K562 (cell line): Measurements from ENCODE around the gene OR52A5. TPM values are rescaled to one million over a fixed set of nuclear protein-coding genes. Genes with fewer than 3 reads are reported as not detected.

Experiments used
- ATAC-seq: fragments of 200-7000 bp; cut with Tn5 transposase; 3 replicates; pipeline ENCODE4 v1.9.1; 2020; ENCODE audit warnings: moderate library complexity
- BruUV-seq: library from RNA; stranded (reverse); fragments of 400-500 nt; replicated peaks from 2 replicates; lab custom pipeline; 2021; lab: Mats Ljungman, UMichigan
- CTCF ChIA-PET: fragments of 300-600 bp; formaldehyde crosslinking; extraction: SDS; loops from one replicate; lab custom pipeline; 2021; ENCODE audit warnings: low intra/inter-chr PET ratio; lab: Yijun Ruan, JAX
- POLR2A ChIA-PET: fragments of 300-600, 350-650 bp; sonication (Branson Sonifier 250); formaldehyde crosslinking; extraction: SDS; loops from one replicate; lab custom pipeline; 2021; ENCODE audit warnings: antibody characterized with exemption, inconsistent platforms; lab: Yijun Ruan, JAX
- DNase-seq, 4 experiments: peaks; one replicate each; pipeline versions ENCODE4 v3.0.0 to v3.0.0-alpha.2; 2011 to 2018; ENCODE audit warnings: low spot score in 3 of 4, mixed read lengths in 3 of 4; ENCODE audit errors: extremely low read depth in 1 of 4
- FAIRE-seq: peaks from 2 replicates; lab custom pipeline; 2011; peaks lifted over from hg19 to GRCh38; lab: Jason Lieb, UNC
- H2AFZ ChIP-seq: 2 replicates; pipeline ENCODE4 v1.6.0; 2011; ENCODE audit warnings: low read depth, low read length, control low read depth, inconsistent platforms
- H3K27ac ChIP-seq: fragments of 200-600 bp; 3 replicates; pipeline ENCODE4 v1.8.0; 2011; ENCODE audit warnings: low read depth, mild to moderate bottlenecking, control low read depth, inconsistent platforms, low read length, moderate library complexity, mixed read lengths; ENCODE audit errors: extremely low read depth
- H3K27me3 ChIP-seq, 2 experiments: fragments of 300-600 bp in 1 of 2; 2 replicates in 1 of 2; 3 replicates in 1 of 2; pipeline versions ENCODE4 v1.6.0 to v1.8.0; 2011; ENCODE audit warnings: inconsistent platforms in 2 of 2, low read length in 2 of 2, mild to moderate bottlenecking in 1 of 2, mixed read lengths in 1 of 2, moderate library complexity in 1 of 2; ENCODE audit not compliant: control insufficient read depth in 2 of 2, insufficient read depth in 2 of 2
- H3K36me3 ChIP-seq: fragments of 300-600 bp; 3 replicates; pipeline ENCODE4 v1.8.0; 2011; ENCODE audit warnings: mild to moderate bottlenecking, low read length, inconsistent platforms; ENCODE audit not compliant: control insufficient read depth, insufficient read depth
- H3K4me1 ChIP-seq, 2 experiments: fragments of 200-600 bp in 1 of 2; replicated peaks in 1 of 2; 2 replicates in 1 of 2; 3 replicates in 1 of 2; pipeline versions ENCODE4 v1.5.1 to v1.8.0; 2011; ENCODE audit warnings: inconsistent platforms in 2 of 2, low read length in 2 of 2, mild to moderate bottlenecking in 1 of 2, mixed read lengths in 1 of 2, moderate library complexity in 1 of 2; ENCODE audit not compliant: control insufficient read depth in 2 of 2, insufficient read depth in 2 of 2
- H3K4me2 ChIP-seq: 2 replicates; pipeline ENCODE4 v1.6.1; 2011; ENCODE audit warnings: low read length, control low read depth, inconsistent platforms, mixed read lengths; ENCODE audit not compliant: insufficient read depth
- H3K4me3 ChIP-seq: fragments of 200-600 bp; sonication (generic), shearing (Covaris generic); 2 replicates; pipeline ENCODE4 v1.5.1; 2016; ENCODE audit warnings: control low read depth, inconsistent platforms
- H3K79me2 ChIP-seq: fragments of 200-600 bp; 3 replicates; pipeline ENCODE4 v1.8.0; 2011; ENCODE audit warnings: low read length, inconsistent platforms; ENCODE audit not compliant: control insufficient read depth, insufficient read depth
- H3K9ac ChIP-seq, 2 experiments: 2 replicates each; pipeline versions ENCODE4 v1.6.0 to v1.6.1; 2011; ENCODE audit warnings: low read depth in 2 of 2, low read length in 2 of 2, control low read depth in 1 of 2, inconsistent platforms in 1 of 2, mild to moderate bottlenecking in 1 of 2, mixed read lengths in 1 of 2; ENCODE audit not compliant: insufficient read depth in 1 of 2
- H3K9me1 ChIP-seq: one replicate; pipeline ENCODE4 v1.6.0; 2011; ENCODE audit warnings: inconsistent platforms, mild to moderate bottlenecking, low read length, moderate library complexity; ENCODE audit not compliant: control insufficient read depth, insufficient read depth
- H3K9me3 ChIP-seq: replicated peaks from 2 replicates; pipeline ENCODE4 v1.5.1; 2011; ENCODE audit warnings: low read depth, low read length, inconsistent platforms; ENCODE audit not compliant: control insufficient read depth, insufficient read depth
- H4K20me1 ChIP-seq: replicated peaks from 2 replicates; pipeline ENCODE4 v1.6.1; 2011; ENCODE audit warnings: low read length, inconsistent platforms, mixed read lengths; ENCODE audit not compliant: control insufficient read depth, insufficient read depth
- C11orf30 ChIP-seq: fragments of 450-650 bp; IDR thresholded peaks from 2 replicates; pipeline ENCODE4 v1.6.1; 2016; ENCODE audit warnings: low read depth, mild to moderate bottlenecking
- GTF2A2 ChIP-seq: IDR thresholded peaks from 2 replicates; pipeline ENCODE4 v1.6.1; 2016; ENCODE audit warnings: mild to moderate bottlenecking, missing genetic modification characterization, missing compliant biosample characterization
- HDAC8 ChIP-seq: fragments of 450-650 bp; IDR thresholded peaks from 2 replicates; pipeline ENCODE4 v1.6.1; 2016; ENCODE audit warnings: mild to moderate bottlenecking, missing genetic modification characterization, moderate library complexity, missing compliant biosample characterization
- KHSRP ChIP-seq: fragments of 450-650 bp; IDR thresholded peaks from 2 replicates; pipeline ENCODE4 v1.6.1; 2017
- MAFG ChIP-seq: fragments of 450-650 bp; conservative IDR thresholded peaks from 2 replicates; pipeline ENCODE4 v1.6.1; 2016; ENCODE audit warnings: missing genetic modification characterization, missing compliant biosample characterization
- ZNF316 ChIP-seq: fragments of 450-650 bp; IDR thresholded peaks from 2 replicates; pipeline ENCODE4 v1.6.1; 2016
- WGBS: fragments of 100-300 bp; shearing (Covaris generic); methylation state at CpG from one replicate; pipeline ENCODE4 v1.1.6; 2016; ENCODE audit warnings: low coverage, mixed read lengths; ENCODE audit not compliant: insufficient coverage; ENCODE audit errors: missing lambda C conversion rate; 5-methylcytosine and 5-hydroxymethylcytosine counted together
- in situ Hi-C: fragments of 300-500 bp; cut with MboI; formaldehyde crosslinking; loops from 4 replicates; pipeline ENCODE4 v1.15.0; 2018; ENCODE audit warnings: inconsistent platforms, mixed read lengths
- intact Hi-C: fragments of 100-400 bp; cut with micrococcal nuclease; formaldehyde crosslinking; loops from 2 replicates; pipeline ENCODE4 v1.14.2; 2022
- polyA plus RNA-seq, 8 experiments: library from polyadenylated mRNA; depleted of rRNA in 4 of 8; stranded (reverse) in 5 of 8; unstranded in 3 of 8; fragments of >200 nt; fragmentation: Nextera tagmentation in 2 of 8; fragmentation: Illumina TruSeq in 1 of 8; extraction: Ambion mirVana in 2 of 8; extraction: Trizol in 1 of 8; gene quantifications; 2 replicates each; pipeline versions ENCODE4 v1.2.1 to v1.2.3, GENCODE V29; 2011 to 2014; ENCODE audit warnings: inconsistent platforms in 1 of 8, missing spikeins in 1 of 8
- total RNA-seq, 7 experiments: library from RNA; depleted of rRNA in 6 of 7; stranded (reverse); fragments of >200 nt in 6 of 7; fragmentation: Illumina TruSeq in 2 of 7; extraction: Trizol in 2 of 7; gene quantifications; 2 replicates each; pipeline versions ENCODE4 v1.2.1 to v1.2.3, GENCODE V29; 2011 to 2021; ENCODE audit warnings: low replicate concordance in 1 of 7
- TF ChIP-seq, protein P1 (sequence below): fragments of 450-650 bp; formaldehyde crosslinking; conservative IDR thresholded peaks from 2 replicates; pipeline ENCODE4 v1.4.0; 2022; ENCODE audit warnings: mild to moderate bottlenecking, missing genetic modification characterization

OR52A5 gene
- total and polyA plus RNA-seq, 9 of the 15 experiments (the other 6 are each of a cell fraction or from before 2014, with no cell fraction given): 0.04 to 1.1 (median 0.94) TPM; not detected in 6

DNA sequence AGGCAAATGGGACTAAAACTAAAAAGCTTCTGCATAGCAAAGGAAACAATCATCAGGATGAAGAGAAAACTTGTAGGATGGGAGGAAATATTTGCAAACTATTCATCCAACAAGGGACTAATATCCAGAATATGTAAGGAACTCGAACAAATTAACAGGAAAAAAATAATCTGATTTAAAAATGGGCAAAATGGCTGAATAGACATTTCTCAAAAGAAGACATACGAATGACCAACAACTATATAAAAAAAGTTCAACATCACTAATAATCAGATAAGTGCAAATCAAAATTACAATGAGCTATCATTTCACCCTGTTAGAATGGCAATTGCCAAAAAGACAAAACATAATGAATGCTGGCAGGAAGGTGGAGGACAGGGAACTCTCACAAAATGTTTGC is 56.8 kb downstream of the OR52A5 start:
- 8% methylated on average over 2 of the region's 2 CpGs for WGBS
- no peaks in the 10 kb centered on the region for H3K27me3 ChIP-seq
- H2AFZ ChIP-seq: no peak overlapping the region
- no peaks in the 10 kb centered on the region for H3K36me3 ChIP-seq
- no peak overlapping the region for H3K9ac ChIP-seq
- no peaks in the 10 kb centered on the region for H3K4me1 ChIP-seq
- no peak for FAIRE-seq
- in situ Hi-C loops: no loop called here
- ChIA-PET CTCF (no interaction called here), POLR2A (no interaction called here)
- H3K79me2 ChIP-seq: no peaks in the 10 kb centered on the region
- DNase-seq: no peak
- BruUV-seq: no TSS peak
- TF ChIP-seq, protein P1, sequence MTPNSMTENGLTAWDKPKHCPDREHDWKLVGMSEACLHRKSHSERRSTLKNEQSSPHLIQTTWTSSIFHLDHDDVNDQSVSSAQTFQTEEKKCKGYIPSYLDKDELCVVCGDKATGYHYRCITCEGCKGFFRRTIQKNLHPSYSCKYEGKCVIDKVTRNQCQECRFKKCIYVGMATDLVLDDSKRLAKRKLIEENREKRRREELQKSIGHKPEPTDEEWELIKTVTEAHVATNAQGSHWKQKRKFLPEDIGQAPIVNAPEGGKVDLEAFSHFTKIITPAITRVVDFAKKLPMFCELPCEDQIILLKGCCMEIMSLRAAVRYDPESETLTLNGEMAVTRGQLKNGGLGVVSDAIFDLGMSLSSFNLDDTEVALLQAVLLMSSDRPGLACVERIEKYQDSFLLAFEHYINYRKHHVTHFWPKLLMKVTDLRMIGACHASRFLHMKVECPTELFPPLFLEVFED (CRISPR knock-in tag): no peak
- TF ChIP-seq HDAC8 (tag) (no peak), MAFG (tag) (peak; percentile 45; the same call in 1 of the 2 replicates), GTF2A2 (no peak), KHSRP (no peak), C11orf30 (peak; percentile 80), ZNF316 (peak; percentile 92)
- intact Hi-C loops: no loop called here
- H3K9me1 ChIP-seq: no peaks in the 10 kb centered on the region
- H4K20me1 ChIP-seq: no peaks in the 10 kb centered on the region
- H3K9me3 ChIP-seq: no peaks in the 10 kb centered on the region
- H3K27ac ChIP-seq: no peak overlapping the region
- no peak overlapping the region for H3K4me2 ChIP-seq
- H3K4me3 ChIP-seq: no peak overlapping the region
- ATAC-seq: no peak

Other genes starting within 250 kb of the OR52A5 start
Only the 7 nearest of the 21 such genes appear.
- not detected in 2 replicates for gene OR52J3, start 91.8 kb downstream of the OR52A5 start, total RNA-seq (2014; rRNA removed)
- not detected in 2 replicates for gene OR52J3, start 91.8 kb downstream of the OR52A5 start, total RNA-seq (2014; rRNA removed; fragmentation: Illumina TruSeq; extraction: Trizol)
- not detected in 2 replicates for gene OR52J3, start 91.8 kb downstream of the OR52A5 start, total RNA-seq (2015; rRNA removed; fragmentation: Illumina TruSeq; extraction: Trizol)
- gene OR52J3, start 91.8 kb downstream of the OR52A5 start, total RNA-seq (2021): not detected in 2 replicates
- not detected in 2 replicates for gene OR52J3, start 91.8 kb downstream of the OR52A5 start, polyA plus RNA-seq (2011; rRNA removed)
- not detected in 2 replicates for gene OR52J3, start 91.8 kb downstream of the OR52A5 start, polyA plus RNA-seq (2014; fragmentation: Illumina TruSeq; extraction: Trizol)
- gene OR52J3, start 91.8 kb downstream of the OR52A5 start, polyA plus RNA-seq (2014; fragmentation: Nextera tagmentation; extraction: Ambion mirVana): not detected
- not detected in 2 replicates for gene OR52J3, start 91.8 kb downstream of the OR52A5 start, polyA plus RNA-seq (2014; rRNA removed)
- not detected in 2 replicates for gene OR52E2, start 78.7 kb downstream of the OR52A5 start, total RNA-seq (2014; rRNA removed)
- gene OR52E2, start 78.7 kb downstream of the OR52A5 start, total RNA-seq (2014; rRNA removed; fragmentation: Illumina TruSeq; extraction: Trizol): not detected in 2 replicates
- not detected in 2 replicates for gene OR52E2, start 78.7 kb downstream of the OR52A5 start, total RNA-seq (2015; rRNA removed; fragmentation: Illumina TruSeq; extraction: Trizol)
- not detected in 2 replicates for gene OR52E2, start 78.7 kb downstream of the OR52A5 start, total RNA-seq (2021)
- not detected in 2 replicates for gene OR52E2, start 78.7 kb downstream of the OR52A5 start, polyA plus RNA-seq (2011; rRNA removed)
- gene OR52E2, start 78.7 kb downstream of the OR52A5 start, polyA plus RNA-seq (2014; fragmentation: Illumina TruSeq; extraction: Trizol): not detected in 2 replicates
- not detected for gene OR52E2, start 78.7 kb downstream of the OR52A5 start, polyA plus RNA-seq (2014; fragmentation: Nextera tagmentation; extraction: Ambion mirVana)
- gene OR52E2, start 78.7 kb downstream of the OR52A5 start, polyA plus RNA-seq (2014; rRNA removed): not detected in 2 replicates
- not detected in 2 replicates for gene OR52E1, start 68.8 kb downstream of the OR52A5 start, total RNA-seq (2014; rRNA removed)
- not detected in 2 replicates for gene OR52E1, start 68.8 kb downstream of the OR52A5 start, total RNA-seq (2014; rRNA removed; fragmentation: Illumina TruSeq; extraction: Trizol)
- gene OR52E1, start 68.8 kb downstream of the OR52A5 start, total RNA-seq (2015; rRNA removed; fragmentation: Illumina TruSeq; extraction: Trizol): not detected in 2 replicates
- gene OR52E1, start 68.8 kb downstream of the OR52A5 start, total RNA-seq (2021): not detected in 2 replicates
- not detected in 2 replicates for gene OR52E1, start 68.8 kb downstream of the OR52A5 start, polyA plus RNA-seq (2011; rRNA removed)
- not detected in 2 replicates for gene OR52E1, start 68.8 kb downstream of the OR52A5 start, polyA plus RNA-seq (2014; fragmentation: Illumina TruSeq; extraction: Trizol)
- gene OR52E1, start 68.8 kb downstream of the OR52A5 start, polyA plus RNA-seq (2014; fragmentation: Nextera tagmentation; extraction: Ambion mirVana): not detected
- gene OR52E1, start 68.8 kb downstream of the OR52A5 start, polyA plus RNA-seq (2014; rRNA removed): not detected in 2 replicates
- gene OR52A1, start 16.4 kb upstream of the OR52A5 start, total RNA-seq (2014; rRNA removed): not detected in 2 replicates
- gene OR52A1, start 16.4 kb upstream of the OR52A5 start, total RNA-seq (2014; rRNA removed; fragmentation: Illumina TruSeq; extraction: Trizol): 0.04 and 0.06 TPM in 2 replicates
- gene OR52A1, start 16.4 kb upstream of the OR52A5 start, total RNA-seq (2015; rRNA removed; fragmentation: Illumina TruSeq; extraction: Trizol): under 0.01 and 0.04 TPM in 2 replicates
- gene OR52A1, start 16.4 kb upstream of the OR52A5 start, total RNA-seq (2021): 0.11 TPM in 1 of 2 replicates, not detected in the other
- not detected in 2 replicates for gene OR52A1, start 16.4 kb upstream of the OR52A5 start, polyA plus RNA-seq (2011; rRNA removed)
- gene OR52A1, start 16.4 kb upstream of the OR52A5 start, polyA plus RNA-seq (2014; fragmentation: Illumina TruSeq; extraction: Trizol): 0.33 TPM in 1 of 2 replicates, not detected in the other
- under 1 TPM; 0.15 to 0.21 TPM for gene OR52A1, start 16.4 kb upstream of the OR52A5 start, polyA plus RNA-seq (2014; fragmentation: Nextera tagmentation; extraction: Ambion mirVana)
- not detected in 2 replicates for gene OR52A1, start 16.4 kb upstream of the OR52A5 start, polyA plus RNA-seq (2014; rRNA removed)
- gene OR51V1, start 62.3 kb upstream of the OR52A5 start, total RNA-seq (2014; rRNA removed): not detected in 2 replicates
- not detected in 2 replicates for gene OR51V1, start 62.3 kb upstream of the OR52A5 start, total RNA-seq (2014; rRNA removed; fragmentation: Illumina TruSeq; extraction: Trizol)
- gene OR51V1, start 62.3 kb upstream of the OR52A5 start, total RNA-seq (2015; rRNA removed; fragmentation: Illumina TruSeq; extraction: Trizol): not detected in 2 replicates
- not detected in 2 replicates for gene OR51V1, start 62.3 kb upstream of the OR52A5 start, total RNA-seq (2021)
- not detected in 2 replicates for gene OR51V1, start 62.3 kb upstream of the OR52A5 start, polyA plus RNA-seq (2011; rRNA removed)
- not detected in 2 replicates for gene OR51V1, start 62.3 kb upstream of the OR52A5 start, polyA plus RNA-seq (2014; fragmentation: Illumina TruSeq; extraction: Trizol)
- gene OR51V1, start 62.3 kb upstream of the OR52A5 start, polyA plus RNA-seq (2014; fragmentation: Nextera tagmentation; extraction: Ambion mirVana): not detected
- gene OR51V1, start 62.3 kb upstream of the OR52A5 start, polyA plus RNA-seq (2014; rRNA removed): not detected in 2 replicates
- gene HBB, start 88.7 kb upstream of the OR52A5 start, total RNA-seq (2014; rRNA removed): 0.33 TPM in 1 of 2 replicates, not detected in the other
- 0.33 and 0.45 TPM in 2 replicates for gene HBB, start 88.7 kb upstream of the OR52A5 start, total RNA-seq (2014; rRNA removed; fragmentation: Illumina TruSeq; extraction: Trizol)
- not detected in 2 replicates for gene HBB, start 88.7 kb upstream of the OR52A5 start, total RNA-seq (2015; rRNA removed; fragmentation: Illumina TruSeq; extraction: Trizol)
- 0.72 and 1.5 TPM in 2 replicates for gene HBB, start 88.7 kb upstream of the OR52A5 start, total RNA-seq (2021)
- 0.23 and 0.46 TPM in 2 replicates for gene HBB, start 88.7 kb upstream of the OR52A5 start, polyA plus RNA-seq (2011; rRNA removed)
- 1.0 and 1.1 TPM in 2 replicates for gene HBB, start 88.7 kb upstream of the OR52A5 start, polyA plus RNA-seq (2014; fragmentation: Illumina TruSeq; extraction: Trizol)
- gene HBB, start 88.7 kb upstream of the OR52A5 start, polyA plus RNA-seq (2014; fragmentation: Nextera tagmentation; extraction: Ambion mirVana): 1 to 10 TPM; 1.2 to 3.4 TPM
- 0.18 and 1.2 TPM in 2 replicates for gene HBB, start 88.7 kb upstream of the OR52A5 start, polyA plus RNA-seq (2014; rRNA removed)
- 19.9 and 20.9 TPM in 2 replicates for gene HBD, start 96.1 kb upstream of the OR52A5 start, total RNA-seq (2014; rRNA removed)
- 26.9 and 27.6 TPM in 2 replicates for gene HBD, start 96.1 kb upstream of the OR52A5 start, total RNA-seq (2014; rRNA removed; fragmentation: Illumina TruSeq; extraction: Trizol)
- gene HBD, start 96.1 kb upstream of the OR52A5 start, total RNA-seq (2015; rRNA removed; fragmentation: Illumina TruSeq; extraction: Trizol): 11.8 and 13.4 TPM in 2 replicates
- 26.6 and 28.0 TPM in 2 replicates for gene HBD, start 96.1 kb upstream of the OR52A5 start, total RNA-seq (2021)
- gene HBD, start 96.1 kb upstream of the OR52A5 start, polyA plus RNA-seq (2011; rRNA removed): 26.0 and 46.3 TPM in 2 replicates
- gene HBD, start 96.1 kb upstream of the OR52A5 start, polyA plus RNA-seq (2014; fragmentation: Illumina TruSeq; extraction: Trizol): 36.0 and 44.6 TPM in 2 replicates
- gene HBD, start 96.1 kb upstream of the OR52A5 start, polyA plus RNA-seq (2014; fragmentation: Nextera tagmentation; extraction: Ambion mirVana): 100 to 1,000 TPM; 137 to 169 TPM
- gene HBD, start 96.1 kb upstream of the OR52A5 start, polyA plus RNA-seq (2014; rRNA removed): 29.5 and 48.5 TPM in 2 replicates